Neural progenitor cell (in vitro differentiated cells): Measurements from ENCODE around the gene PIGN. TPM values are rescaled to one million over a fixed set of nuclear protein-coding genes. Genes with fewer than 3 reads are reported as not detected.

ENCODE experiments used
- DNase-seq: peaks from one replicate; pipeline ENCODE4 v3.0.0-alpha.2; 2016; ENCODE audit warnings: low spot score
- H2AFZ ChIP-seq: fragments of 200-600 bp; sonication (generic); replicated peaks from 2 replicates; pipeline ENCODE4 v1.6.1; 2016; ENCODE audit warnings: antibody characterized with exemption
- H3F3A ChIP-seq: fragments of 200-600 bp; sonication (generic); 2 replicates; pipeline ENCODE4 v1.6.1; 2016; ENCODE audit warnings: antibody characterized with exemption, low read depth
- H3K27ac ChIP-seq: fragments of 200-600 bp; sonication (generic); 2 replicates; pipeline ENCODE4 v1.5.1; 2016; ENCODE audit warnings: mild to moderate bottlenecking
- H3K27me3 ChIP-seq: fragments of 200-600 bp; sonication (generic); 2 replicates; pipeline ENCODE4 v1.6.1; 2016; ENCODE audit warnings: mild to moderate bottlenecking, moderate library complexity
- H3K36me3 ChIP-seq: fragments of 200-600 bp; sonication (generic); 2 replicates; pipeline ENCODE4 v1.5.1; 2016
- H3K4me1 ChIP-seq: fragments of 200-600 bp; sonication (generic); 2 replicates; pipeline ENCODE4 v1.6.1; 2016; ENCODE audit warnings: mixed run types
- H3K4me2 ChIP-seq: fragments of 200-600 bp; sonication (generic); 2 replicates; pipeline ENCODE4 v1.6.1; 2016
- H3K4me3 ChIP-seq: fragments of 200-600 bp; sonication (generic); 2 replicates; pipeline ENCODE4 v1.5.1; 2016
- H3K79me2 ChIP-seq: fragments of 200-600 bp; sonication (generic); 2 replicates; pipeline ENCODE4 v1.6.1; 2016; ENCODE audit warnings: low read depth
- H3K9ac ChIP-seq: fragments of 200-600 bp; sonication (generic); 2 replicates; pipeline ENCODE4 v1.6.1; 2016
- H3K9me3 ChIP-seq: fragments of 200-600 bp; sonication (generic); 2 replicates; pipeline ENCODE4 v1.5.1; 2016; ENCODE audit warnings: low read depth
- H4K20me1 ChIP-seq: fragments of 200-600 bp; sonication (generic); 2 replicates; pipeline ENCODE4 v1.6.1; 2016; ENCODE audit warnings: low read depth
- H3K27ac Mint-ChIP-seq: 3 replicates; pipeline ENCODE4 v1.8.0; 2021; ENCODE audit warnings: mixed read lengths
- H3K27me3 Mint-ChIP-seq: 2 replicates; pipeline ENCODE4 v1.8.0; 2022; ENCODE audit warnings: low read depth, mild to moderate bottlenecking, inconsistent platforms, moderate library complexity, mixed read lengths; ENCODE audit not compliant: insufficient read depth
- H3K36me3 Mint-ChIP-seq: 3 replicates; pipeline ENCODE4 v1.8.0; 2021; ENCODE audit warnings: mixed read lengths
- H3K4me1 Mint-ChIP-seq: 3 replicates; pipeline ENCODE4 v1.8.0; 2021; ENCODE audit warnings: mixed read lengths
- H3K4me3 Mint-ChIP-seq: 3 replicates; pipeline ENCODE4 v1.8.0; 2021; ENCODE audit warnings: mild to moderate bottlenecking, moderate library complexity, mixed read lengths
- H3K9me3 Mint-ChIP-seq: 3 replicates; pipeline ENCODE4 v1.8.0; 2020; ENCODE audit warnings: mixed read lengths
- CTCF ChIP-seq: fragments of 200-600 bp; sonication (generic); IDR thresholded peaks from 2 replicates; pipeline ENCODE4 v1.5.1; 2017; ENCODE audit warnings: antibody characterized with exemption, mild to moderate bottlenecking
- EZH2 ChIP-seq: fragments of 200-600 bp; sonication (generic); IDR thresholded peaks from 2 replicates; pipeline ENCODE4 v1.6.1; 2017; ENCODE audit warnings: antibody characterized with exemption, mild to moderate bottlenecking, moderate library complexity
- EZH2phosphoT487 ChIP-seq: fragments of 200-600 bp; sonication (generic); IDR thresholded peaks from 2 replicates; pipeline ENCODE4 v1.6.1; 2017; ENCODE audit warnings: antibody characterized with exemption
- total RNA-seq: library from RNA; depleted of rRNA; stranded (reverse); fragments of >200 nt; gene quantifications from 2 replicates; pipeline ENCODE4 v1.2.3, GENCODE V29; 2015; ENCODE audit warnings: low replicate concordance

Gene PIGN
- total RNA-seq, 1 donor from 2014 or later = 48.9 TPM

GRCh38 chr18:62091487-62092120 is 95.3 kb downstream of the PIGN start:
- Histone ChIP-seq H3K79me2 (no peaks in the 10 kb centered on the region), H3K27me3 (no peaks in the 10 kb centered on the region), H3K9ac (no peak overlapping the region), H3K27ac (no peak overlapping the region), H3F3A (no peaks in the 10 kb centered on the region), H3K4me3 (no peak overlapping the region), H3K36me3 (no peaks in the 10 kb centered on the region), H2AFZ (no peak overlapping the region), H3K9me3 (no peaks in the 10 kb centered on the region), H4K20me1 (no peaks in the 10 kb centered on the region), H3K4me2 (no peak overlapping the region), H3K4me1 (no peaks in the 10 kb centered on the region)
- H3K4me1 Mint-ChIP-seq = peaks cover 9% of the 10 kb centered on the region
- H3K4me3 Mint-ChIP-seq = no peak overlapping the region
- no peak for TF ChIP-seq EZH2phosphoT487
- TF ChIP-seq EZH2 = no peak
- no peak for DNase-seq
- H3K9me3 Mint-ChIP-seq = no peaks in the 10 kb centered on the region
- H3K27ac Mint-ChIP-seq = no peak overlapping the region
- no peaks in the 10 kb centered on the region for H3K27me3 Mint-ChIP-seq
- H3K36me3 Mint-ChIP-seq = peaks cover 11% of the 10 kb centered on the region

GRCh38 chr18:62089174-62089573 is 97.7 kb downstream of the PIGN start:
- Histone ChIP-seq H3K9ac (no peak overlapping the region), H4K20me1 (no peaks in the 10 kb centered on the region), H3K9me3 (no peaks in the 10 kb centered on the region), H3K36me3 (no peaks in the 10 kb centered on the region), H2AFZ (no peak overlapping the region), H3K27me3 (no peaks in the 10 kb centered on the region), H3K4me1 (peaks cover 1% of the 10 kb centered on the region), H3K27ac (no peak overlapping the region), H3K4me2 (no peak overlapping the region), H3K79me2 (no peaks in the 10 kb centered on the region), H3F3A (no peaks in the 10 kb centered on the region), H3K4me3 (no peak overlapping the region)
- no peak overlapping the region for H3K4me3 Mint-ChIP-seq
- no peak for DNase-seq
- peaks cover 4% of the 10 kb centered on the region for H3K4me1 Mint-ChIP-seq
- H3K9me3 Mint-ChIP-seq = no peaks in the 10 kb centered on the region
- H3K27me3 Mint-ChIP-seq = no peaks in the 10 kb centered on the region
- no peak for TF ChIP-seq EZH2
- peaks cover 11% of the 10 kb centered on the region for H3K36me3 Mint-ChIP-seq
- no peak overlapping the region for H3K27ac Mint-ChIP-seq

GRCh38 chr18:62088156-62088555 is 98.7 kb downstream of the PIGN start:
- H3K9me3 Mint-ChIP-seq = no peaks in the 10 kb centered on the region
- Histone ChIP-seq H3K27ac (no peak overlapping the region), H2AFZ (no peak overlapping the region), H3K79me2 (no peaks in the 10 kb centered on the region), H3K9ac (no peak overlapping the region), H3K9me3 (no peaks in the 10 kb centered on the region), H3F3A (no peaks in the 10 kb centered on the region), H3K4me1 (peaks cover 11% of the 10 kb centered on the region), H3K4me2 (no peak overlapping the region), H3K27me3 (no peaks in the 10 kb centered on the region), H4K20me1 (no peaks in the 10 kb centered on the region), H3K36me3 (no peaks in the 10 kb centered on the region), H3K4me3 (no peak overlapping the region)
- H3K27me3 Mint-ChIP-seq = no peaks in the 10 kb centered on the region
- no peak for TF ChIP-seq EZH2phosphoT487
- TF ChIP-seq CTCF = no peak
- TF ChIP-seq EZH2 = no peak
- peaks cover 6% of the 10 kb centered on the region for H3K4me1 Mint-ChIP-seq
- no peak overlapping the region for H3K4me3 Mint-ChIP-seq
- peaks cover 11% of the 10 kb centered on the region for H3K36me3 Mint-ChIP-seq
- H3K27ac Mint-ChIP-seq = no peak overlapping the region
- no peak for DNase-seq

- no peak overlapping the region for H3K27ac Mint-ChIP-seq
Observed at GRCh38 chr18:62085756-62086155, 101.1 kb downstream of the PIGN start.

More at GRCh38 chr18:62085756-62086155, 101.1 kb downstream of the PIGN start:
- Mint-ChIP-seq H3K27me3 (no peaks in the 10 kb centered on the region), H3K4me3 (no peak overlapping the region), H3K36me3 (peaks cover 10% of the 10 kb centered on the region), H3K4me1 (peaks cover 13% of the 10 kb centered on the region), H3K9me3 (no peaks in the 10 kb centered on the region)
- TF ChIP-seq EZH2phosphoT487 (no peak), CTCF (no peak)
- Histone ChIP-seq H3K36me3 (peaks cover 6% of the 10 kb centered on the region), H3K9ac (no peak overlapping the region), H3K27me3 (no peaks in the 10 kb centered on the region), H3K9me3 (no peaks in the 10 kb centered on the region), H3K79me2 (no peaks in the 10 kb centered on the region), H3K27ac (no peak overlapping the region), H3K4me2 (no peak overlapping the region), H3K4me1 (peaks cover 19% of the 10 kb centered on the region), H4K20me1 (no peaks in the 10 kb centered on the region), H3F3A (no peaks in the 10 kb centered on the region), H2AFZ (no peak overlapping the region), H3K4me3 (no peak overlapping the region)
- DNase-seq = no peak
